ENCODE results near the gene ASTN1.

DNA sequence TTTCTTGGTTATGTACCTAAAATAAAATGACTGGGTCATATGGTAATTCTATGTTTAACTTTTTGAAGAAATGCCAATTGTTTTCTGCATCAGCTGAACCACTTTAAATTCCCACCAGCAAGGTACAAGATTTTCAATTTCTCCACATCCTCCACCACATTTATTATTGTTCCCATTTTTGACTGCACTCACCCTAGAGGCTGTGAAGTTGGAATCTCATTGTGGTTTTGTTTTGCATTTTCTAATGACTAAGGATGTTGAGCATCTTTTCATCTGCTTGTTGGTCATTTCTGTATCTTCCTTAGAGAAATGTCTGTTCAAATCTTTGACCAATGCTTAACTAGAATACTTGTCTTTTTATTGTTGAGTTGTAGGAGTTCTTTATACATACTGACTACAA is 72.5 kb downstream of the ASTN1 start:
- TF ChIP-seq, protein P1, sequence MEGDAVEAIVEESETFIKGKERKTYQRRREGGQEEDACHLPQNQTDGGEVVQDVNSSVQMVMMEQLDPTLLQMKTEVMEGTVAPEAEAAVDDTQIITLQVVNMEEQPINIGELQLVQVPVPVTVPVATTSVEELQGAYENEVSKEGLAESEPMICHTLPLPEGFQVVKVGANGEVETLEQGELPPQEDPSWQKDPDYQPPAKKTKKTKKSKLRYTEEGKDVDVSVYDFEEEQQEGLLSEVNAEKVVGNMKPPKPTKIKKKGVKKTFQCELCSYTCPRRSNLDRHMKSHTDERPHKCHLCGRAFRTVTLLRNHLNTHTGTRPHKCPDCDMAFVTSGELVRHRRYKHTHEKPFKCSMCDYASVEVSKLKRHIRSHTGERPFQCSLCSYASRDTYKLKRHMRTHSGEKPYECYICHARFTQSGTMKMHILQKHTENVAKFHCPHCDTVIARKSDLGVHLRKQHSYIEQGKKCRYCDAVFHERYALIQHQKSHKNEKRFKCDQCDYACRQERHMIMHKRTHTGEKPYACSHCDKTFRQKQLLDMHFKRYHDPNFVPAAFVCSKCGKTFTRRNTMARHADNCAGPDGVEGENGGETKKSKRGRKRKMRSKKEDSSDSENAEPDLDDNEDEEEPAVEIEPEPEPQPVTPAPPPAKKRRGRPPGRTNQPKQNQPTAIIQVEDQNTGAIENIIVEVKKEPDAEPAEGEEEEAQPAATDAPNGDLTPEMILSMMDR (conservative IDR thresholded peaks at IDR 0.05; ENCODE audit: low read depth, low read length): no peak
- TF ChIP-seq EZH2 (IDR thresholded peaks at IDR 0.05; ENCODE audit: low read length, unreplicated experiment): no peak
